PC-3 (cell line): ENCODE measurements around the gene DLG2.

ENCODE experiments used
- CTCF ChIP-seq: fragments of 300-600 bp; sonication (generic); conservative IDR thresholded peaks from 2 replicates; pipeline ENCODE4 v1.5.1; 2017; ENCODE audit warnings: antibody characterized with exemption, low read depth, mild to moderate bottlenecking, low read length
- EZH2phosphoT487 ChIP-seq: fragments of 300-600 bp; sonication (generic); IDR thresholded peaks from 2 replicates; pipeline ENCODE4 v1.6.1; 2018; ENCODE audit warnings: mild to moderate bottlenecking, antibody characterized with exemption, low read length, borderline replicate concordance

GRCh38 chr11:83676056-83676601 is 1951.0 kb downstream of the DLG2 start:
- no peak for TF ChIP-seq CTCF
- no peak for TF ChIP-seq EZH2phosphoT487
